Keratinocyte (primary cell): ENCODE measurements around the gene CSGALNACT2. TPM values are rescaled to one million over a fixed set of nuclear protein-coding genes. Genes with fewer than 3 reads are reported as not detected.

ENCODE experiments used
- DNase-seq: peaks from one replicate; pipeline ENCODE4 v3.0.0-alpha.2; 2011; ENCODE audit warnings: low read depth, missing footprints, low spot score
- FAIRE-seq: peaks from 2 replicates; lab custom pipeline; 2011; peaks lifted over from hg19 to GRCh38; lab: Jason Lieb, UNC
- H2AFZ ChIP-seq: 2 replicates; pipeline ENCODE4 v1.6.0; 2012; ENCODE audit warnings: low read length, control low read depth, inconsistent platforms; ENCODE audit not compliant: control insufficient read depth
- H3K27ac ChIP-seq: 2 replicates; pipeline ENCODE4 v1.5.1; 2011; ENCODE audit warnings: low read length; ENCODE audit not compliant: control insufficient read depth, insufficient read depth
- H3K27me3 ChIP-seq: 3 replicates; pipeline ENCODE4 v1.6.0; 2011; ENCODE audit warnings: low read length; ENCODE audit not compliant: control insufficient read depth, insufficient read depth; ENCODE audit errors: extremely low read depth
- H3K36me3 ChIP-seq, 2 experiments: 2 replicates in 1 of 2; 3 replicates in 1 of 2; pipeline ENCODE4 v1.5.1; 2011; ENCODE audit warnings: low read length in 2 of 2, mild to moderate bottlenecking in 1 of 2; ENCODE audit not compliant: control insufficient read depth in 2 of 2, insufficient read depth in 2 of 2; ENCODE audit errors: extremely low read depth in 1 of 2
- H3K4me1 ChIP-seq: 3 replicates; pipeline ENCODE4 v1.5.1; 2011; ENCODE audit warnings: low read length; ENCODE audit not compliant: control insufficient read depth, insufficient read depth; ENCODE audit errors: extremely low read depth
- H3K4me2 ChIP-seq: 3 replicates; pipeline ENCODE4 v1.6.0; 2011; ENCODE audit warnings: low read depth, low read length; ENCODE audit not compliant: control insufficient read depth, insufficient read depth; ENCODE audit errors: extremely low read depth
- H3K4me3 ChIP-seq, 3 experiments: fragments of 200-600 bp in 1 of 3; sonication (generic) in 1 of 3; 2 replicates in 2 of 3; 3 replicates in 1 of 3; pipeline ENCODE4 v1.5.1; 2011 to 2016; ENCODE audit warnings: low read length in 3 of 3, mild to moderate bottlenecking in 3 of 3, control low read depth in 2 of 3, inconsistent platforms in 1 of 3, low read depth in 1 of 3, mixed read lengths in 1 of 3, mixed run types in 1 of 3, moderate library complexity in 1 of 3; ENCODE audit not compliant: control insufficient read depth in 2 of 3, insufficient read depth in 2 of 3; ENCODE audit errors: extremely low read depth in 1 of 3
- H3K79me2 ChIP-seq: 2 replicates; pipeline ENCODE4 v1.6.0; 2012; ENCODE audit warnings: low read length; ENCODE audit not compliant: control insufficient read depth, insufficient read depth
- H3K9ac ChIP-seq: 3 replicates; pipeline ENCODE4 v1.6.0; 2011; ENCODE audit warnings: low read length; ENCODE audit not compliant: control insufficient read depth, insufficient read depth; ENCODE audit errors: extremely low read depth
- H3K9me1 ChIP-seq: 3 replicates; pipeline ENCODE4 v1.6.0; 2011; ENCODE audit warnings: low read length; ENCODE audit not compliant: control insufficient read depth, insufficient read depth; ENCODE audit errors: extremely low read depth
- H3K9me3 ChIP-seq: 2 replicates; pipeline ENCODE4 v1.5.1; 2012; ENCODE audit warnings: low read depth, low read length; ENCODE audit not compliant: control insufficient read depth
- H4K20me1 ChIP-seq: 3 replicates; pipeline ENCODE4 v1.6.0; 2011; ENCODE audit warnings: low read length; ENCODE audit not compliant: control insufficient read depth, insufficient read depth; ENCODE audit errors: extremely low read depth
- CTCF ChIP-seq, 3 experiments: IDR thresholded peaks in 1 of 3; conservative IDR thresholded peaks in 1 of 3; optimal IDR thresholded peaks in 1 of 3; 2 replicates in 2 of 3; 3 replicates in 1 of 3; pipeline versions ENCODE3 to v1.5.1; 2011; ENCODE audit warnings: low read length in 3 of 3, mild to moderate bottlenecking in 3 of 3, moderate library complexity in 2 of 3, control low read depth in 1 of 3, inconsistent platforms in 1 of 3; ENCODE audit not compliant: insufficient read depth in 2 of 3; ENCODE audit errors: extremely low read depth in 1 of 3
- EZH2 ChIP-seq: IDR thresholded peaks from one replicate; pipeline ENCODE4 v1.6.1; 2012; ENCODE audit warnings: inconsistent platforms, mild to moderate bottlenecking, low read length, moderate library complexity
- dilution Hi-C: fragments of 300-500 bp; cut with MboI; formaldehyde crosslinking; loops from one replicate; pipeline ENCODE4 v1.7.0; 2020; ENCODE audit warnings: low sequenced_read_pairs; ENCODE audit not compliant: extremely low pct_ligation_motif_present
- polyA plus RNA-seq, 5 experiments: library from polyadenylated mRNA; depleted of rRNA in 3 of 5; stranded (reverse) in 3 of 5; stranded (forward) in 1 of 5; unstranded in 1 of 5; fragments of >200 nt; gene quantifications; 1 replicate in 1 of 5; 2 replicates in 3 of 5; 3 replicates in 1 of 5; pipeline versions ENCODE4 v1.2.1 to v1.2.3, GENCODE V29; 2011 to 2012; ENCODE audit warnings: missing spikeins in 2 of 5, low read depth in 1 of 5, low replicate concordance in 1 of 5

CSGALNACT2 gene
- polyA plus RNA-seq, 1 donor (not counting 4 experiments of a cell fraction or from before 2014, with no cell fraction given) = 19.7 TPM

- DNase-seq = no peak
- Histone ChIP-seq H3K4me2 (no peak overlapping the region), H3K4me3 (no peak overlapping the region), H3K27me3 (no peaks in the 10 kb centered on the region), H3K9ac (no peak overlapping the region), H3K9me3 (no peaks in the 10 kb centered on the region), H3K27ac (no peak overlapping the region), H3K79me2 (no peaks in the 10 kb centered on the region), H4K20me1 (no peaks in the 10 kb centered on the region), H2AFZ (no peak overlapping the region), H3K4me1 (peaks cover 21% of the 10 kb centered on the region), H3K9me1 (no peaks in the 10 kb centered on the region), H3K36me3 (no peaks in the 10 kb centered on the region)
- TF ChIP-seq CTCF (optimal IDR thresholded peaks at IDR 0.05 in 1 of 3, IDR thresholded peaks at IDR 0.05 in 1 of 3, conservative IDR thresholded peaks at IDR 0.05 in 1 of 3; ENCODE audit: extremely low read depth in 1 of 3, insufficient read depth in 2 of 3, low read length in 3 of 3) (no peak), EZH2 (no peak)
- FAIRE-seq = no peak
- dilution Hi-C loops = no loop called here
Observed at GRCh38 chr10:43113201-43114087, 24.8 kb upstream of the CSGALNACT2 start.

- FAIRE-seq = no peak
- dilution Hi-C loops = no loop called here
Observed at GRCh38 chr10:43114088-43114742, 24.0 kb upstream of the CSGALNACT2 start.

More at GRCh38 chr10:43114088-43114742, 24.0 kb upstream of the CSGALNACT2 start:
- TF ChIP-seq EZH2 (no peak), CTCF (optimal IDR thresholded peaks at IDR 0.05 in 1 of 3, IDR thresholded peaks at IDR 0.05 in 1 of 3, conservative IDR thresholded peaks at IDR 0.05 in 1 of 3; ENCODE audit: extremely low read depth in 1 of 3, insufficient read depth in 2 of 3, low read length in 3 of 3) (no peak)
- Histone ChIP-seq H3K27ac (no peak overlapping the region), H4K20me1 (no peaks in the 10 kb centered on the region), H3K9me3 (no peaks in the 10 kb centered on the region), H3K4me2 (no peak overlapping the region), H3K27me3 (no peaks in the 10 kb centered on the region), H2AFZ (no peak overlapping the region), H3K4me1 (peaks cover 20% of the 10 kb centered on the region), H3K9me1 (no peaks in the 10 kb centered on the region), H3K9ac (no peak overlapping the region), H3K4me3 (no peak overlapping the region), H3K36me3 (no peaks in the 10 kb centered on the region), H3K79me2 (no peaks in the 10 kb centered on the region)
- no peak for DNase-seq
